Pancreas (tissue), 10 donors: ENCODE data around the gene LIM2. TPM values are rescaled to one million over a fixed set of nuclear protein-coding genes. Genes with fewer than 3 reads are reported as not detected.

ENCODE experiments used
- ATAC-seq, 4 donors: fragments of 200-7000 bp; cut with Tn5 transposase; one replicate each; pipeline versions ENCODE4 v1.8.0 to v1.9.1; 2020; ENCODE audit warnings: mild to moderate bottlenecking in 4 of 4, moderate library complexity in 4 of 4
- DNase-seq, 6 donors: peaks; one replicate each; pipeline ENCODE4 v3.0.0-alpha.2; 2020
- FAIRE-seq: peaks from 2 replicates; lab custom pipeline; 2012; peaks lifted over from hg19 to GRCh38; lab: Jason Lieb, UNC
- H3K27ac ChIP-seq, 4 donors: fragments of 200-600 bp; sonication (generic); 1 replicate in 3 of 4; 2 replicates in 1 of 4; pipeline versions ENCODE4 v1.5.0 to v1.8.0; 2020
- H3K27me3 ChIP-seq, 4 donors: fragments of 200-600 bp; one replicate each; pipeline ENCODE4 v1.8.0; 2021
- H3K36me3 ChIP-seq, 3 donors: fragments of 200-600 bp; sonication (generic) in 1 of 3; one replicate each; pipeline versions ENCODE4 v1.5.0 to v1.8.0; 2020 to 2021
- H3K4me1 ChIP-seq, 3 donors: fragments of 200-600 bp; one replicate each; pipeline ENCODE4 v1.8.0; 2021
- H3K4me3 ChIP-seq, 4 donors: fragments of 200-600 bp; sonication (generic) in 2 of 4; one replicate each; pipeline versions ENCODE4 v1.5.0 to v1.8.0; 2020 to 2021
- H3K9me3 ChIP-seq, 4 donors: fragments of 200-600 bp; one replicate each; pipeline ENCODE4 v1.8.0; 2021
- CTCF ChIP-seq, 4 donors: fragments of 200-600 bp; sonication (generic) in 3 of 4; IDR thresholded peaks; one replicate each; pipeline versions ENCODE4 v1.5.0 to v1.8.0; 2021; ENCODE audit warnings: antibody characterized with exemption in 4 of 4
- WGBS, 2 donors: extraction: QIAGEN DNeasy Blood & Tissue Kit; methylation state at CpG; one replicate each; pipeline ENCODE4 v1.1.7; 2013; 5-methylcytosine and 5-hydroxymethylcytosine counted together
- intact Hi-C, 3 donors: fragments of 100-400 bp; cut with DNase I; formaldehyde crosslinking; loops; one replicate each; pipeline versions ENCODE4 v1.11.1 to v1.14.2; 2022
- polyA plus RNA-seq, 2 donors: library from polyadenylated mRNA; stranded (reverse); fragments of 200-250 nt; gene quantifications; one replicate each; pipeline ENCODE4 v1.2.3, GENCODE V29; 2013
- total RNA-seq, 6 donors: library from RNA; stranded (reverse); fragmentation: NEBNext Ultra II Directional in 4 of 6; extraction: Animal tissue kit (Norgen Biotek cat#: 25700) in 4 of 6; gene quantifications; one replicate each; pipeline versions ENCODE4 v1.2.1 to v1.2.4, GENCODE V29; 2021 to 2023
- donor health status: healthy with polysubstance abuse.
- donor health status: DM: no; HTN: no; CAD: no; lungs with moderate emphysema.
- donor health status: DM: no; HTN: no; CAD: no.
- donor health status: control.
- donor health status: control.
- donor health status: Bipolar disorder and iron deficiency.
- donor health status: DM: yes; HTN: yes; CAD: no.
- donor health status: DM: no; HTN: no; CAD: no.
- donor health status: DM: no; HTN: no; CAD: no.
- donor health status: DM: yes; HTN: yes; CAD: no.

Gene LIM2
- total and polyA plus RNA-seq, 8 donors = not detected

GRCh38 chr19:51346742-51347141 is 41.0 kb downstream of the LIM2 start:
- intact Hi-C loops = no loop called here
- no peak for DNase-seq
- H3K36me3 ChIP-seq = peaks cover 0 to 8% (median 0%) of the 10 kb centered on the region in 3 donors

GRCh38 chr19:51345076-51345620 is 42.6 kb downstream of the LIM2 start:
- FAIRE-seq = no peak
- Histone ChIP-seq H3K36me3 (no peaks in the 10 kb centered on the region), H3K27me3 (no peaks in the 10 kb centered on the region), H3K4me1 (no peaks in the 10 kb centered on the region), H3K9me3 (no peaks in the 10 kb centered on the region), H3K27ac (no peak overlapping the region), H3K4me3 (no peak overlapping the region)
- intact Hi-C loops = no loop called here
- ATAC-seq = no peak
- WGBS, 2 donors = 95 to 96% methylated on average over 9 of the region's 9 CpGs
- TF ChIP-seq CTCF (IDR thresholded peaks at IDR 0.05) = no peak
- DNase-seq = no peak

More at GRCh38 chr19:51346742-51347141, 41.0 kb downstream of the LIM2 start:
- FAIRE-seq = no peak
- no peaks in the 10 kb centered on the region for H3K9me3 ChIP-seq
- no peaks in the 10 kb centered on the region for H3K27me3 ChIP-seq
- no peak for ATAC-seq
- H3K4me1 ChIP-seq = no peaks in the 10 kb centered on the region
- WGBS, 2 donors = 86 to 91% methylated on average over 15 to 17 of the region's 17 CpGs
- H3K4me3 ChIP-seq = no peak overlapping the region
- no peak for TF ChIP-seq CTCF (IDR thresholded peaks at IDR 0.05)
- no peak overlapping the region for H3K27ac ChIP-seq

GRCh38 chr19:51342631-51343569 is 44.9 kb downstream of the LIM2 start:
- H3K4me1 ChIP-seq = peaks cover 0 to 5% (median 5%) of the 10 kb centered on the region in 3 donors
- 42 to 45% methylated on average over 9 of the region's 9 CpGs for WGBS, 2 donors
- DNase-seq = no peak
- H3K27ac ChIP-seq = no peak overlapping the region
- ATAC-seq = no peak
- TF ChIP-seq CTCF (IDR thresholded peaks at IDR 0.05) = no peak
- H3K4me3 ChIP-seq = no peak overlapping the region
- FAIRE-seq = no peak
- H3K27me3 ChIP-seq = no peaks in the 10 kb centered on the region
- H3K36me3 ChIP-seq = no peaks in the 10 kb centered on the region
- no peaks in the 10 kb centered on the region for H3K9me3 ChIP-seq
- intact Hi-C loops = no loop called here

GRCh38 chr19:51341976-51342580 is 45.7 kb downstream of the LIM2 start, which contains the start of gene VSIG10L:
Gene VSIG10L (minus strand): TSS chr19:51342139. CDS start chr19:51342124, 15 bp downstream.
- 22 to 39% methylated on average over 2 to 3 of the region's 3 CpGs for WGBS, 2 donors
- ATAC-seq (no peak), FAIRE-seq (no peak), DNase-seq (no peak)
- TF ChIP-seq CTCF (IDR thresholded peaks at IDR 0.05) = no peak
- no peaks in the 10 kb centered on the region for H3K27me3 ChIP-seq
- no peaks in the 10 kb centered on the region for H3K36me3 ChIP-seq
- intact Hi-C loops = no loop called here
- H3K27ac ChIP-seq = no peak within 1 kb of the TSS
- H3K9me3 ChIP-seq = no peaks in the 10 kb centered on the region
- peaks cover 0 to 5% (median 5%) of the 10 kb centered on the region in 3 donors for H3K4me1 ChIP-seq
- no peak within 1 kb of the TSS for H3K4me3 ChIP-seq
